ENCODE data around the gene CD14.
"Not testable (repeated sequence)": the region's sequence is repeated elsewhere in the genome, so short reads cannot be mapped to it uniquely, and the experiment has no call there.

DNA sequence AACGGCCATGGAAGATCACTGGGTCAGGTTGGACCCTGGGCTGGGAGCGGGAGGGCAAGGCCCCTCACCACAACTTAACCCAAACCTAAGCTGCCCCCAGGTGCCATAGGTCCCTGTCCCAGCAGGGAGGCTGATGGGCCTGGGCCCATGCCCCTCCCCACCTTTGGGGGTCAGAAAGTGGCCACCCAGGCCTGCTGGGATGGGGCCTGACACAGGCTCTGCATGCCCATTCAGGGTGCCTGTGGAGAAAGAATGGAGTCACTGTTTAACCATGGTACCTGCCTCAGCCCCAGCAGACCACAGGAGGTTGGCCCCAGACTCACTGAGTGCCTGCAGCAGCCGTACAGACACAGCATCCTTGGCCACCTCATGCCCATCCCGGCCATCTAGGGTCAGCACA, 38.1 kb upstream of the CD14 start:
- TF ChIP-seq, protein P1, sequence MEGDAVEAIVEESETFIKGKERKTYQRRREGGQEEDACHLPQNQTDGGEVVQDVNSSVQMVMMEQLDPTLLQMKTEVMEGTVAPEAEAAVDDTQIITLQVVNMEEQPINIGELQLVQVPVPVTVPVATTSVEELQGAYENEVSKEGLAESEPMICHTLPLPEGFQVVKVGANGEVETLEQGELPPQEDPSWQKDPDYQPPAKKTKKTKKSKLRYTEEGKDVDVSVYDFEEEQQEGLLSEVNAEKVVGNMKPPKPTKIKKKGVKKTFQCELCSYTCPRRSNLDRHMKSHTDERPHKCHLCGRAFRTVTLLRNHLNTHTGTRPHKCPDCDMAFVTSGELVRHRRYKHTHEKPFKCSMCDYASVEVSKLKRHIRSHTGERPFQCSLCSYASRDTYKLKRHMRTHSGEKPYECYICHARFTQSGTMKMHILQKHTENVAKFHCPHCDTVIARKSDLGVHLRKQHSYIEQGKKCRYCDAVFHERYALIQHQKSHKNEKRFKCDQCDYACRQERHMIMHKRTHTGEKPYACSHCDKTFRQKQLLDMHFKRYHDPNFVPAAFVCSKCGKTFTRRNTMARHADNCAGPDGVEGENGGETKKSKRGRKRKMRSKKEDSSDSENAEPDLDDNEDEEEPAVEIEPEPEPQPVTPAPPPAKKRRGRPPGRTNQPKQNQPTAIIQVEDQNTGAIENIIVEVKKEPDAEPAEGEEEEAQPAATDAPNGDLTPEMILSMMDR (IDR thresholded peaks at IDR 0.05) = not testable (repeated sequence)
- TF ChIP-seq POLR2A (IDR thresholded peaks at IDR 0.05) = not testable (repeated sequence)

All from vagina (tissue), 2 donors.